ENCODE results near the gene CD63.

GRCh38 chr12:55718624-55719275 is 10.1 kb downstream of the CD63 start:
- TF ChIP-seq CTCF (IDR thresholded peaks at IDR 0.05; ENCODE audit: low read length): no peak
- TF ChIP-seq EZH2 (optimal IDR thresholded peaks at IDR 0.05; ENCODE audit: low read depth, low read length): no peak
- no peak for TF ChIP-seq EZH2phosphoT487 (IDR thresholded peaks at IDR 0.05; ENCODE audit: low read length)

All from MM.1S (cell line).